Measurements from ENCODE around the gene TTC32. TPM values are rescaled to one million over a fixed set of nuclear protein-coding genes. Genes with fewer than 3 reads are reported as not detected.

Gene TTC32
- total and polyA plus RNA-seq, 2 donors from 2014 or later, result 8.6 to 17.7 TPM

- Histone ChIP-seq H3K9me3 (ENCODE audit: control insufficient read depth in 2 of 3, insufficient read depth in 1 of 3, low read length in 3 of 3) (no peaks in the 10 kb centered on the region), H3K9ac (ENCODE audit: low read length in 3 of 3) (peak overlapping the region in 1 of 3 donors; percentile 19), H3K27ac (ENCODE audit: low read depth in 2 of 2, low read length in 2 of 2) (no peak overlapping the region), H3K4me1 (ENCODE audit: control insufficient read depth in 2 of 3, insufficient read depth in 2 of 3, low read depth in 1 of 3, low read length in 3 of 3) (no peaks in the 10 kb centered on the region), H3K27me3 (ENCODE audit: control insufficient read depth, insufficient read depth, low read length) (no peaks in the 10 kb centered on the region), H3K4me3 (ENCODE audit: low read length in 3 of 3) (peak overlapping the region; percentile 24 to 46 (median 28)), H3K36me3 (ENCODE audit: control insufficient read depth in 2 of 3, insufficient read depth in 3 of 3, low read length in 3 of 3) (no peaks in the 10 kb centered on the region)
- no peak for TF ChIP-seq CTCF (IDR thresholded peaks at IDR 0.05; ENCODE audit: borderline replicate concordance, extremely low read depth, insufficient read depth)
- FAIRE-seq (no peak), DNase-seq (peak; percentile 77 to 87 (median 85))
- intact Hi-C loops (cut with DNase I), result loop anchor here (10.0 kb wide), 1 partner anchor 504 kb away; no protein-coding TSS in a partner anchor
Measured at GRCh38 chr2:19868701-19869580, 32.8 kb downstream of the TTC32 start.

GRCh38 chr2:19868224-19868623 is 33.6 kb downstream of the TTC32 start:
- Histone ChIP-seq H3K4me1 (ENCODE audit: control insufficient read depth in 2 of 3, insufficient read depth in 2 of 3, low read depth in 1 of 3, low read length in 3 of 3) (peaks cover 0 to 4% (median 0%) of the 10 kb centered on the region in 3 donors), H3K4me3 (ENCODE audit: low read length in 3 of 3) (peak overlapping the region in 2 of 3 donors; percentile 4 to 46), H3K27ac (ENCODE audit: low read depth in 2 of 2, low read length in 2 of 2) (no peak overlapping the region), H3K9ac (ENCODE audit: low read length in 3 of 3) (peak overlapping the region in 1 of 3 donors; percentile 19), H3K9me3 (ENCODE audit: control insufficient read depth in 2 of 3, insufficient read depth in 1 of 3, low read length in 3 of 3) (no peaks in the 10 kb centered on the region), H3K36me3 (ENCODE audit: control insufficient read depth in 2 of 3, insufficient read depth in 3 of 3, low read length in 3 of 3) (no peaks in the 10 kb centered on the region), H3K27me3 (ENCODE audit: control insufficient read depth, insufficient read depth, low read length) (no peaks in the 10 kb centered on the region)
- no peak for DNase-seq
- FAIRE-seq, result no peak
- no peak for TF ChIP-seq CTCF (IDR thresholded peaks at IDR 0.05; ENCODE audit: borderline replicate concordance, extremely low read depth, insufficient read depth)
- intact Hi-C loops (cut with DNase I), result loop anchor here (10.0 kb wide), 1 partner anchor 503 kb away; no protein-coding TSS in a partner anchor

GRCh38 chr2:19866771-19867170 is 35.0 kb downstream of the TTC32 start:
- H3K27ac ChIP-seq (ENCODE audit: low read depth in 2 of 2, low read length in 2 of 2), result no peak overlapping the region
- peaks cover 0 to 4% (median 0%) of the 10 kb centered on the region in 3 donors for H3K4me1 ChIP-seq (ENCODE audit: control insufficient read depth in 2 of 3, insufficient read depth in 2 of 3, low read depth in 1 of 3, low read length in 3 of 3)
- H3K27me3 ChIP-seq (ENCODE audit: control insufficient read depth, insufficient read depth, low read length), result no peaks in the 10 kb centered on the region
- DNase-seq, result peak in 2 of 5 donors; percentile 26 to 53
- no peaks in the 10 kb centered on the region for H3K9me3 ChIP-seq (ENCODE audit: control insufficient read depth in 2 of 3, insufficient read depth in 1 of 3, low read length in 3 of 3)
- no peak overlapping the region for H3K4me3 ChIP-seq (ENCODE audit: low read length in 3 of 3)
- H3K9ac ChIP-seq (ENCODE audit: low read length in 3 of 3), result no peak overlapping the region
- no peak for FAIRE-seq
- no peaks in the 10 kb centered on the region for H3K36me3 ChIP-seq (ENCODE audit: control insufficient read depth in 2 of 3, insufficient read depth in 3 of 3, low read length in 3 of 3)
- TF ChIP-seq CTCF (IDR thresholded peaks at IDR 0.05; ENCODE audit: borderline replicate concordance, extremely low read depth, insufficient read depth), result no peak
- intact Hi-C loops (cut with DNase I), result loop anchor here (10.0 kb wide), 1 partner anchor 502 kb away; no protein-coding TSS in a partner anchor

Measured in kidney (tissue), 14 donors.